Activated T-cell treated with anti-CD3 and anti-CD28 coated beads, Interleukin-2, amount 50 U/mL, for 4 hours (primary cell): Measurements from ENCODE around the gene TRA2B. TPM values are rescaled to one million over a fixed set of nuclear protein-coding genes. Genes with fewer than 3 reads are reported as not detected.
A peak's percentile ranks its signal among the peaks of the same experiment; 100 is the strongest.
"Not testable (repeated sequence)": the region's sequence is repeated elsewhere in the genome, so short reads cannot be mapped to it uniquely, and the experiment has no call there.

Experiments used
- ATAC-seq, 2 donors: fragments of 200-7000 bp; cut with Tn5 transposase; one replicate each; pipeline ENCODE4 v1.10.0; 2021
- DNase-seq: peaks from one replicate; pipeline ENCODE4 v3.0.0-alpha.2; 2020
- H3K27me3 Mint-ChIP-seq: one replicate; pipeline ENCODE4 v1.8.0; 2021; ENCODE audit warnings: low read depth, mixed read lengths
- H3K36me3 Mint-ChIP-seq: one replicate; pipeline ENCODE4 v1.8.0; 2022; ENCODE audit warnings: mixed read lengths; ENCODE audit not compliant: insufficient read depth
- H3K4me1 Mint-ChIP-seq: one replicate; pipeline ENCODE4 v1.8.0; 2021; ENCODE audit warnings: low read depth, mixed read lengths
- H3K4me3 Mint-ChIP-seq: one replicate; pipeline ENCODE4 v1.8.0; 2021; ENCODE audit warnings: mild to moderate bottlenecking, moderate library complexity, mixed read lengths
- H3K9me3 Mint-ChIP-seq: one replicate; pipeline ENCODE4 v1.8.0; 2021; ENCODE audit warnings: mixed read lengths
- total RNA-seq, 3 donors: library from RNA; stranded (reverse); gene quantifications; one replicate each; pipeline ENCODE4 v1.2.1, GENCODE V29; 2021

TRA2B gene
- total RNA-seq, 3 donors from 2014 or later = 348 to 373 (median 355) TPM

- no peaks in the 10 kb centered on the region for H3K9me3 Mint-ChIP-seq
- peaks cover 87% of the 10 kb centered on the region for H3K36me3 Mint-ChIP-seq
- DNase-seq (no peak), ATAC-seq (no peak)
- peaks cover 88% of the 10 kb centered on the region for H3K4me1 Mint-ChIP-seq
- H3K4me3 Mint-ChIP-seq = peak overlapping the region; percentile 100
- no peaks in the 10 kb centered on the region for H3K27me3 Mint-ChIP-seq
Observed at GRCh38 chr3:185927501-185928200, 10.2 kb downstream of the TRA2B start.

GRCh38 chr3:185926445-185926844, 11.4 kb downstream of the TRA2B start:
- Mint-ChIP-seq H3K27me3 (no peaks in the 10 kb centered on the region), H3K4me3 (peak overlapping the region; percentile 65)
- no peak for DNase-seq

GRCh38 chr3:185925353-185925752, 12.5 kb downstream of the TRA2B start:
- ATAC-seq (no peak), DNase-seq (no peak)
- peaks cover 69% of the 10 kb centered on the region for H3K4me1 Mint-ChIP-seq
- H3K27me3 Mint-ChIP-seq = no peaks in the 10 kb centered on the region
- H3K4me3 Mint-ChIP-seq = peak overlapping the region; percentile 56
- no peaks in the 10 kb centered on the region for H3K9me3 Mint-ChIP-seq
- H3K36me3 Mint-ChIP-seq = peaks cover 81% of the 10 kb centered on the region

More at GRCh38 chr3:185926445-185926844, 11.4 kb downstream of the TRA2B start:
- Mint-ChIP-seq H3K4me1 (peaks cover 80% of the 10 kb centered on the region), H3K36me3 (peaks cover 85% of the 10 kb centered on the region), H3K9me3 (no peaks in the 10 kb centered on the region)
- ATAC-seq = no peak

DNA sequence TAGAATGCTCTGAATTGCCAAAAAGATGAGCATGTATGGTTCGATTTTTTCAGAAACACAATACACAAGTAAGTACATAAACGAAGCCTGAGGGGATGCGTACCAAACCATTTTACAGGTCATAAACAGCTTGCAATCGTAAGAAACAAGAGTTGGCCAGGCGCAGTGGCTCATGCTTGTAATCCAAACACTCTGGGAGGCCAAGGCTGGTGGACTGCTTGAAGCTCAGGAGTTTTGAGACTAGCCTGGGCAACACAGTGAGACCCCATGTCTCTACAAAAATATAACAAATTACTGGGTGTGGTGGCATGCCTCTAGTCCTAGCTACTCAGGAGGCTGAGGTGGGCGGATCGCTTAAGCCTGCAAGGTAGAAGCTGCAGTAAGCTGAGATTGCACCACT, 13.4 kb downstream of the TRA2B start:
- no peaks in the 10 kb centered on the region for H3K9me3 Mint-ChIP-seq
- no peaks in the 10 kb centered on the region for H3K27me3 Mint-ChIP-seq
- H3K4me3 Mint-ChIP-seq = no peak overlapping the region
- peaks cover 59% of the 10 kb centered on the region for H3K4me1 Mint-ChIP-seq
- ATAC-seq = no peak
- no peak for DNase-seq
- H3K36me3 Mint-ChIP-seq = peaks cover 79% of the 10 kb centered on the region

- Mint-ChIP-seq H3K9me3 (no peaks in the 10 kb centered on the region), H3K27me3 (no peaks in the 10 kb centered on the region), H3K36me3 (peaks cover 69% of the 10 kb centered on the region), H3K4me1 (peaks cover 18% of the 10 kb centered on the region), H3K4me3 (no peak overlapping the region)
- DNase-seq (no peak), ATAC-seq (no peak)
Observed at GRCh38 chr3:185920184-185920583, 17.6 kb downstream of the TRA2B start.

GRCh38 chr3:185916042-185916833, 21.6 kb downstream of the TRA2B start:
- peaks cover 49% of the 10 kb centered on the region for H3K36me3 Mint-ChIP-seq
- no peaks in the 10 kb centered on the region for H3K27me3 Mint-ChIP-seq
- ATAC-seq (no peak), DNase-seq (no peak)
- no peak overlapping the region for H3K4me3 Mint-ChIP-seq
- peaks cover 4% of the 10 kb centered on the region for H3K4me1 Mint-ChIP-seq
- no peaks in the 10 kb centered on the region for H3K9me3 Mint-ChIP-seq

DNA sequence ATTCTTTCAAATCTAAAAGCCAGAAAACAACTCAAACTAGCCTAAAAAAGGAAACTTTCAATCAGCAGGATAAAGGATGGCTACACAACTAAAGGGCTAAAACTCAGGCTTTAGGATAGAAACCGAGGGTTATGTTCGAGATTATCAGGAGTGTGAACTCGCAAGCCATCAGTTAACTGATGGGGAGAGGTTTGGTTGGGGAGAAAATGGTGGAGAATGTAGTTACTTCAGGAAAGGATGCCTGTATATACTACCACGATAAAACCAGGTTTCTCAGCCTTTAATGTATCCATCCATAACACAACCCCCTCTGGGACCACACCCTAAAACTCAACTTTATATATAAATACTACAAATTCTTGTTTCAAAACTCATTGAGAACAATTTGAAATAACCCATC, 22.2 kb downstream of the TRA2B start:
- ATAC-seq = no peak
- no peak overlapping the region for H3K4me3 Mint-ChIP-seq
- peaks cover 44% of the 10 kb centered on the region for H3K36me3 Mint-ChIP-seq
- no peaks in the 10 kb centered on the region for H3K9me3 Mint-ChIP-seq
- peaks cover 4% of the 10 kb centered on the region for H3K4me1 Mint-ChIP-seq
- no peaks in the 10 kb centered on the region for H3K27me3 Mint-ChIP-seq
- DNase-seq = no peak

GRCh38 chr3:185914911-185915629, 22.7 kb downstream of the TRA2B start:
- DNase-seq = no peak
- no peaks in the 10 kb centered on the region for H3K27me3 Mint-ChIP-seq
- no peak for ATAC-seq
- peaks cover 43% of the 10 kb centered on the region for H3K36me3 Mint-ChIP-seq
- H3K9me3 Mint-ChIP-seq = no peaks in the 10 kb centered on the region
- peaks cover 4% of the 10 kb centered on the region for H3K4me1 Mint-ChIP-seq
- no peak overlapping the region for H3K4me3 Mint-ChIP-seq

GRCh38 chr3:185912929-185913901, 24.6 kb downstream of the TRA2B start:
- ATAC-seq (peak in 1 of 2 donors; percentile 10), DNase-seq (no peak)
- peaks cover 4% of the 10 kb centered on the region for H3K4me1 Mint-ChIP-seq
- H3K4me3 Mint-ChIP-seq = no peak overlapping the region
- peaks cover 35% of the 10 kb centered on the region for H3K36me3 Mint-ChIP-seq
- H3K9me3 Mint-ChIP-seq = no peaks in the 10 kb centered on the region
- no peaks in the 10 kb centered on the region for H3K27me3 Mint-ChIP-seq

DNA sequence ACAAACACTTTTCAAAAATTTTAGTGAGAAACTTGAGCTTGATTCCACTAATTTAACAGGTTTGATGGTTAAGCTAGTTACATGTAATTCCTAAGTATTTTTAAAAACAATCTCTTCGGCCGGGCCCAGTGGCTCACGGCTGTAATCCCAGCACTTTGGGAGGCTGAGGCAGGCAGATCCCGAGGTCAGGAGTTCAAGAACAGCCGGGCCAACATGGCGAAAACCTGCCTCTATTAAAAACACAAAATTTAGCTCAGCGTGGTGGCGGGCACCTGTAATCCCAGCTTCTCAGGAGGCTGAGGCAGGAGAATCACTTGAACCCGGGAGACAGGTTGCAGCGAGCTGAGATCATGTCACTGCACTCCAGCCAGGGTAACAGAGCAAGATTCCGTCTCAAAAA, 25.3 kb downstream of the TRA2B start:
- ATAC-seq (no peak), DNase-seq (no peak)
- Mint-ChIP-seq H3K9me3 (no peaks in the 10 kb centered on the region), H3K27me3 (no peaks in the 10 kb centered on the region), H3K4me1 (peaks cover 4% of the 10 kb centered on the region), H3K36me3 (peaks cover 33% of the 10 kb centered on the region), H3K4me3 (no peak overlapping the region)

DNA sequence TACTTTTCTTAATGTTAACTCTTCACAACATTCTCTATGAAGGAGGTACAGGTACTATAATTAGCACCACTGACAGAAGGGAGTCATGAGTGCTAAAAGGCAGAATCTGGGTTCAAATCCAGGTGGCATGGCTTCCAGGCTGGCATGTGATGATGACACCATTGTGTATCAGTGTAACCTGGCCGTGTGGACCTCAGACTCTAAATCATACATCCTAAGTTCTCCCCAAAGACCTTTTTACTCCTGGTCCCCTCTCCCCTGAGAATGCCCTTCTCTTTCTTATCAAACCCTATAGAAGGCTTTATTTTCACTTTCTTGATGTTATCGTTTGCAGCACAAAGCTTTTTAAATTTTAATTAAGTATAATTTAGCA, 26.8 kb downstream of the TRA2B start:
- not testable (repeated sequence) for DNase-seq, H3K4me1 Mint-ChIP-seq, H3K4me3 Mint-ChIP-seq, H3K9me3 Mint-ChIP-seq, H3K27me3 Mint-ChIP-seq
- H3K36me3 Mint-ChIP-seq = peaks cover 21% of the 10 kb centered on the region
- ATAC-seq = peak in 1 of 2 donors; percentile 11

DNA sequence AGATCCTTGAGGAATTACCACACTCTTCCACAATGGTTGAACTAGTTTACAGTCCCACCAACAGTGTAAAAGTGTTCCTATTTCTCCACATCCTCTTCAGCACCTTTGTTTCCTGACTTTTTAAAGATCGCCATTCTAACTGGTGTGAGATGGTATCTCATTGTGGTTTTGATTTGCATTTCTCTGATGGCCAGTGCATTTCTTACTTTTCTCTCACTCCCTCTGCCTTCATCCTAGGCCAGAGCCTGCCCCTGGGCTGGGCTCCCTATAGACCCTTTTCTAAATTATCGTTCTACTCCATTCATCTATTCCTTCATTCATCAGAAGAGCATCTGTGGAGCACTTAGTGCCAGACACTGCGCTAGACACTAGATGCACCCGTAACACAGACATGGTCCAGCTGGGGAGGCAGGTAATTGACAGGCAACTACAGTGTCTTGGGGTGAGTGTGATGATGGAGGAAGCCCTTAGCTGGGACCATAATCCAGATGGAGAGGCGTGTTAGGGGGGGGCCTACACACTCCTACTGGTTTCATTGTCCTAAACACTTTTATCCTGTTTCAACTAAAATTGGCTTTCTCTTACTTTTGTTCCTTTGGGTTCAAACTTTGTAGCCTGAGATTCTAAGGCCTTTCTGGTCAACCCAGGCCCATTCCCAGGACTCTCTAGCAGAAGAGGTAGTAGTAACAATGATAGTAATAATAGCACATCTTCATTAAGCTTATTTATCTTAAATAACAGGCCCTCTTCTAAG, 27.3 kb downstream of the TRA2B start:
- H3K4me1 Mint-ChIP-seq, H3K27me3 Mint-ChIP-seq, DNase-seq, H3K9me3 Mint-ChIP-seq, H3K4me3 Mint-ChIP-seq: not testable (repeated sequence)
- H3K36me3 Mint-ChIP-seq = peaks cover 15% of the 10 kb centered on the region
- peak; percentile 14 to 25 for ATAC-seq

DNA sequence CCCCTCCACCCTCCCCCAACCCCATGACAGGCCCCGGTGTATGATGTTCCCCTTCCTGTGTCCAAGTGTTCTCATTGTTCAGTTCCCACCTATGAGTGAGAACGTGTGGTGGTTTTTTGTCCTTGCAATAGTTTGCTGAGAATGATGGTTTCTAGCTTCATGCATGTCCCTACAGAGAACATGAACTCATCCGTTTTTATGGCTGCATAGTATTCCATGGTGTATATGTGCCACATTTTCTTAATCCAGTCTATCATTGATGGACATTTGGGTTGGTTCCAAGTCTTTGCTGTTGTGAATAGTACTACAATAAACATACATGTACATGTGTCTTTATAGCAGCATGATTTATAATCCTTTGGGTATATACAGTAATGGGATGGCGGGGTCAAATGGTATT, 27.9 kb downstream of the TRA2B start:
- not testable (repeated sequence) for H3K27me3 Mint-ChIP-seq, H3K4me3 Mint-ChIP-seq, H3K4me1 Mint-ChIP-seq, ATAC-seq, H3K9me3 Mint-ChIP-seq, DNase-seq
- H3K36me3 Mint-ChIP-seq = peaks cover 11% of the 10 kb centered on the region
